ENCODE results near the gene FOSL2.

FOSL2 gene

DNA sequence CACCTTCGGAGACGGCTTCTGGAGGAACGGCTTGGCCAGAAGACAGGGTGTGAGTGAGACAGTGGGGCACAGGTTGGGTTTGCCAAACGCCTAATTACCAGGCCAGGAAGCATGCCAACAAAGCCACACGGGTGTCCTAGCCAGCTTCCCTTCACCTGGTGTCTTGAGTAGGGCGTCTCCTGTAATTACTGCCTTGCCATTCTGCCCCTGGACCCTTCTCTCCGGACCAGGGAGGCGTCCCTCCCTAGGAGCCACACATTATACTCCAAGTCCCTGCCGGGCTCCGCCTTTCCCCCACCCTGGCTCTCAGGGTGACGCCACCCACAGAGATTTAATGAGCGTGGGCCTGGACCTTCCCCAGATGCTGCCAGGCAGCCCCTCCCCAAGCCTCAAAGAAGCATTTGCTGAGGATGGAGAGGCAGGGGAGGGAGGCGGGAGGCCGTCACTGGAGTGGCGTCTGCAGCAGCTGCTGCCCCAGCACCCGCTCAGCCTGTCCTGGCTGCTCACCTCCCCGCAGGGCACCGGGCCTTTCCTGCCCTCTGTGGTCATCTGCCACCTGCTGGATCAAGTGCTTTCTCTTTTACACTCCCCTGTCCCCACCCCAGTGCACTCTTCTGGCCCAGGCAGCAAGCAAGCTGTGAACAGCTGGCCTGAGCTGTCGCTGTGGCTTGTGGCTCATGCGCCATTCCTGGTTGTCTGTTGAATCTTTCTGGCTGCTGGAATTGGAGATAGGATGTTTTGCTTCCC is 20.7 kb downstream of the FOSL2 start:
- H3K4me2 ChIP-seq (ENCODE audit: low read length), result no peak overlapping the region
- no peaks in the 10 kb centered on the region for H3K36me3 ChIP-seq (ENCODE audit: control insufficient read depth, insufficient read depth, low read length)
- no CpG with 5 or more reads among the region's 20 CpGs for WGBS (ENCODE audit: extremely low coverage, insufficient coverage, low lambda C conversion rate)
- H3K18ac ChIP-seq (ENCODE audit: low read length), result no peak overlapping the region
- H3K79me2 ChIP-seq (ENCODE audit: control insufficient read depth, insufficient read depth, low read length), result no peaks in the 10 kb centered on the region
- H3K79me1 ChIP-seq (ENCODE audit: low read length), result no peaks in the 10 kb centered on the region
- no peak overlapping the region for H3K56ac ChIP-seq (ENCODE audit: low read length)
- H2AK5ac ChIP-seq (ENCODE audit: low read length), result no peak overlapping the region
- no peak overlapping the region for H2BK15ac ChIP-seq (replicated peaks; ENCODE audit: low read depth)
- H3K4ac ChIP-seq (ENCODE audit: low read depth, low read length), result no peak overlapping the region
- DNase-seq, result peak; percentile 57
- H3K23ac ChIP-seq (ENCODE audit: low read length), result no peak overlapping the region
- H4K5ac ChIP-seq (ENCODE audit: low read length), result no peak overlapping the region
- no peak overlapping the region for H3K9ac ChIP-seq (ENCODE audit: low read length)
- H3K4me3 ChIP-seq (ENCODE audit: low read length), result no peak overlapping the region
- no peaks in the 10 kb centered on the region for H3K27me3 ChIP-seq (ENCODE audit: insufficient read depth, low read length, poor library complexity)
- no peak overlapping the region for H2BK120ac ChIP-seq (ENCODE audit: low read depth, low read length)
- no peak overlapping the region for H2BK5ac ChIP-seq (ENCODE audit: low read length)
- no peaks in the 10 kb centered on the region for H3K4me1 ChIP-seq (ENCODE audit: control insufficient read depth, low read depth, low read length)
- H3K27ac ChIP-seq (ENCODE audit: low read depth, low read length), result no peak overlapping the region
- no peak overlapping the region for H4K8ac ChIP-seq (ENCODE audit: low read depth, low read length)

GRCh38 chr2:28413899-28414295 is 21.2 kb downstream of the FOSL2 start:
- H2BK5ac ChIP-seq (ENCODE audit: low read length), result no peak overlapping the region
- no peak overlapping the region for H3K4me3 ChIP-seq (ENCODE audit: low read length)
- no peaks in the 10 kb centered on the region for H3K27me3 ChIP-seq (ENCODE audit: insufficient read depth, low read length, poor library complexity)
- no peak overlapping the region for H2BK120ac ChIP-seq (ENCODE audit: low read depth, low read length)
- H3K23ac ChIP-seq (ENCODE audit: low read length), result no peak overlapping the region
- no peak overlapping the region for H3K9ac ChIP-seq (ENCODE audit: low read length)
- H3K79me2 ChIP-seq (ENCODE audit: control insufficient read depth, insufficient read depth, low read length), result no peaks in the 10 kb centered on the region
- no peaks in the 10 kb centered on the region for H3K79me1 ChIP-seq (ENCODE audit: low read length)
- no peaks in the 10 kb centered on the region for H3K4me1 ChIP-seq (ENCODE audit: control insufficient read depth, low read depth, low read length)
- H3K36me3 ChIP-seq (ENCODE audit: control insufficient read depth, insufficient read depth, low read length), result no peaks in the 10 kb centered on the region
- WGBS (ENCODE audit: extremely low coverage, insufficient coverage, low lambda C conversion rate), result no CpG with 5 or more reads among the region's 7 CpGs
- H3K56ac ChIP-seq (ENCODE audit: low read length), result no peak overlapping the region
- no peak for DNase-seq
- H4K5ac ChIP-seq (ENCODE audit: low read length), result no peak overlapping the region
- H2BK15ac ChIP-seq (replicated peaks; ENCODE audit: low read depth), result no peak overlapping the region
- H4K8ac ChIP-seq (ENCODE audit: low read depth, low read length), result no peak overlapping the region
- no peak overlapping the region for H3K4me2 ChIP-seq (ENCODE audit: low read length)
- H3K4ac ChIP-seq (ENCODE audit: low read depth, low read length), result no peak overlapping the region
- H2AK5ac ChIP-seq (ENCODE audit: low read length), result no peak overlapping the region
- H3K18ac ChIP-seq (ENCODE audit: low read length), result no peak overlapping the region
- H3K27ac ChIP-seq (ENCODE audit: low read depth, low read length), result no peak overlapping the region

DNA sequence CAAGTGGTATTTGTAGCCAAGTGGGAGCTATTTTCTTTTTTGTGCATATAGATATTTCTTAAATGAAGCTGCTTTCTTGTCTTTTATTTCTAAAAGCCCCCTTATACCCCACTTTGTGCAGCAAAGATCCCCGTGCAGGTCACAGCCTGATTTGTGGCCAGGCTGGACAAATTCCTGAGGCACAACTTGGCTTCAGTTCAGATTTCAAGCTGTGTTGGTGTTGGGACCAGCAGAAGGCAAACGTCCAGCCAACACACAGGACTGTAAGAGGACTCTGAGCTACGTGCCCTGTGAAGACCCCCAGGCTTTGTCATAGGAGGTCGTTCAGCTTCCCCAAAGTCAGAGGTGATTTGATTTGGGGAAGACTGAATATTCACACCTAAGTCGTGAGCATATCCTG is 21.9 kb downstream of the FOSL2 start:
- no peak overlapping the region for H4K8ac ChIP-seq (ENCODE audit: low read depth, low read length)
- H2AK5ac ChIP-seq (ENCODE audit: low read length), result no peak overlapping the region
- H2BK15ac ChIP-seq (replicated peaks; ENCODE audit: low read depth), result no peak overlapping the region
- H3K23ac ChIP-seq (ENCODE audit: low read length), result no peak overlapping the region
- no peaks in the 10 kb centered on the region for H3K36me3 ChIP-seq (ENCODE audit: control insufficient read depth, insufficient read depth, low read length)
- H3K9ac ChIP-seq (ENCODE audit: low read length), result no peak overlapping the region
- H3K27me3 ChIP-seq (ENCODE audit: insufficient read depth, low read length, poor library complexity), result no peaks in the 10 kb centered on the region
- no peak overlapping the region for H3K18ac ChIP-seq (ENCODE audit: low read length)
- DNase-seq, result no peak
- H3K4me1 ChIP-seq (ENCODE audit: control insufficient read depth, low read depth, low read length), result no peaks in the 10 kb centered on the region
- no peaks in the 10 kb centered on the region for H3K79me2 ChIP-seq (ENCODE audit: control insufficient read depth, insufficient read depth, low read length)
- H3K56ac ChIP-seq (ENCODE audit: low read length), result no peak overlapping the region
- no peak overlapping the region for H2BK120ac ChIP-seq (ENCODE audit: low read depth, low read length)
- no peak overlapping the region for H3K4ac ChIP-seq (ENCODE audit: low read depth, low read length)
- H3K4me3 ChIP-seq (ENCODE audit: low read length), result no peak overlapping the region
- H4K5ac ChIP-seq (ENCODE audit: low read length), result no peak overlapping the region
- no CpG with 5 or more reads among the region's 5 CpGs for WGBS (ENCODE audit: extremely low coverage, insufficient coverage, low lambda C conversion rate)
- no peaks in the 10 kb centered on the region for H3K79me1 ChIP-seq (ENCODE audit: low read length)
- H3K27ac ChIP-seq (ENCODE audit: low read depth, low read length), result no peak overlapping the region
- H3K4me2 ChIP-seq (ENCODE audit: low read length), result no peak overlapping the region
- H2BK5ac ChIP-seq (ENCODE audit: low read length), result no peak overlapping the region

DNA sequence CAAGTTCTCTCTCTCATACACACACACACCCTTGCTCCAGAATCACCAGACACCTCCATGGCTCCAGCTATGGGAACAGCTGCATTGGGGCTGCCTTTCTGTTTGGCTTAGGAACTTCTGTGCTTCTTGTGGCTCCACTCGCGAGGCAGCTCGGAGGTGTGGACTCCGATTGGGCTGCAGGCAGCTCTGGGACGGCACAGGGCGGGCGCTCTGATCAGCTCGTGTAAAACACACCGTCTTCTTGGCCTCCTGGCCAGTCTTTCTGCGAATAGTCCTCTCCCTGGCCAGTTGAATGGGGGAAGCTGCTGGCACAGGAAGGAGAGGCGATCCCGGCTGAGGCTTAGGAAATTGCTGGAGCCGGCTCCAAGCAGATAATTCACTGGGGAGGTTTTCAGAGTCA is 22.4 kb downstream of the FOSL2 start:
- Histone ChIP-seq H3K23ac (ENCODE audit: low read length) (no peak overlapping the region), H4K8ac (ENCODE audit: low read depth, low read length) (no peak overlapping the region), H3K4me2 (ENCODE audit: low read length) (no peak overlapping the region), H4K5ac (ENCODE audit: low read length) (no peak overlapping the region), H2BK120ac (ENCODE audit: low read depth, low read length) (no peak overlapping the region), H3K18ac (ENCODE audit: low read length) (no peak overlapping the region), H3K79me1 (ENCODE audit: low read length) (no peaks in the 10 kb centered on the region), H3K9ac (ENCODE audit: low read length) (no peak overlapping the region), H3K79me2 (ENCODE audit: control insufficient read depth, insufficient read depth, low read length) (no peaks in the 10 kb centered on the region), H3K56ac (ENCODE audit: low read length) (peak overlapping the region; percentile 39), H3K27ac (ENCODE audit: low read depth, low read length) (no peak overlapping the region), H2AK5ac (ENCODE audit: low read length) (no peak overlapping the region), H3K36me3 (ENCODE audit: control insufficient read depth, insufficient read depth, low read length) (no peaks in the 10 kb centered on the region), H2BK5ac (ENCODE audit: low read length) (no peak overlapping the region), H3K27me3 (ENCODE audit: insufficient read depth, low read length, poor library complexity) (no peaks in the 10 kb centered on the region), H3K4me3 (ENCODE audit: low read length) (no peak overlapping the region), H3K4ac (ENCODE audit: low read depth, low read length) (no peak overlapping the region), H3K4me1 (ENCODE audit: control insufficient read depth, low read depth, low read length) (no peaks in the 10 kb centered on the region), H2BK15ac (replicated peaks; ENCODE audit: low read depth) (no peak overlapping the region)
- no peak for DNase-seq
- no CpG with 5 or more reads among the region's 13 CpGs for WGBS (ENCODE audit: extremely low coverage, insufficient coverage, low lambda C conversion rate)

GRCh38 chr2:28415715-28416114 is 23.1 kb downstream of the FOSL2 start:
- Histone ChIP-seq H3K79me2 (ENCODE audit: control insufficient read depth, insufficient read depth, low read length) (no peaks in the 10 kb centered on the region), H3K4me1 (ENCODE audit: control insufficient read depth, low read depth, low read length) (no peaks in the 10 kb centered on the region), H3K4me3 (ENCODE audit: low read length) (no peak overlapping the region), H3K56ac (ENCODE audit: low read length) (no peak overlapping the region), H2BK5ac (ENCODE audit: low read length) (no peak overlapping the region), H2BK120ac (ENCODE audit: low read depth, low read length) (no peak overlapping the region), H2AK5ac (ENCODE audit: low read length) (no peak overlapping the region), H2BK15ac (replicated peaks; ENCODE audit: low read depth) (no peak overlapping the region), H3K18ac (ENCODE audit: low read length) (no peak overlapping the region), H3K27me3 (ENCODE audit: insufficient read depth, low read length, poor library complexity) (no peaks in the 10 kb centered on the region), H3K4me2 (ENCODE audit: low read length) (no peak overlapping the region), H3K36me3 (ENCODE audit: control insufficient read depth, insufficient read depth, low read length) (no peaks in the 10 kb centered on the region), H4K5ac (ENCODE audit: low read length) (no peak overlapping the region), H4K8ac (ENCODE audit: low read depth, low read length) (no peak overlapping the region), H3K23ac (ENCODE audit: low read length) (no peak overlapping the region), H3K9ac (ENCODE audit: low read length) (no peak overlapping the region), H3K27ac (ENCODE audit: low read depth, low read length) (no peak overlapping the region), H3K79me1 (ENCODE audit: low read length) (no peaks in the 10 kb centered on the region), H3K4ac (ENCODE audit: low read depth, low read length) (no peak overlapping the region)
- DNase-seq, result no peak
- no CpG with 5 or more reads among the region's 3 CpGs for WGBS (ENCODE audit: extremely low coverage, insufficient coverage, low lambda C conversion rate)

GRCh38 chr2:28419003-28419402 is 26.3 kb downstream of the FOSL2 start:
- DNase-seq, result no peak
- Histone ChIP-seq H3K4me1 (ENCODE audit: control insufficient read depth, low read depth, low read length) (no peaks in the 10 kb centered on the region), H2AK5ac (ENCODE audit: low read length) (no peak overlapping the region), H3K4me3 (ENCODE audit: low read length) (no peak overlapping the region), H3K56ac (ENCODE audit: low read length) (no peak overlapping the region), H3K18ac (ENCODE audit: low read length) (no peak overlapping the region), H4K5ac (ENCODE audit: low read length) (no peak overlapping the region), H4K8ac (ENCODE audit: low read depth, low read length) (no peak overlapping the region), H3K4ac (ENCODE audit: low read depth, low read length) (no peak overlapping the region), H3K9ac (ENCODE audit: low read length) (no peak overlapping the region), H2BK15ac (replicated peaks; ENCODE audit: low read depth) (no peak overlapping the region), H2BK120ac (ENCODE audit: low read depth, low read length) (no peak overlapping the region), H3K79me2 (ENCODE audit: control insufficient read depth, insufficient read depth, low read length) (no peaks in the 10 kb centered on the region), H2BK5ac (ENCODE audit: low read length) (no peak overlapping the region), H3K27ac (ENCODE audit: low read depth, low read length) (no peak overlapping the region), H3K4me2 (ENCODE audit: low read length) (no peak overlapping the region), H3K23ac (ENCODE audit: low read length) (no peak overlapping the region), H3K27me3 (ENCODE audit: insufficient read depth, low read length, poor library complexity) (no peaks in the 10 kb centered on the region), H3K79me1 (ENCODE audit: low read length) (no peaks in the 10 kb centered on the region), H3K36me3 (ENCODE audit: control insufficient read depth, insufficient read depth, low read length) (no peaks in the 10 kb centered on the region)
- no CpG with 5 or more reads among the region's 3 CpGs for WGBS (ENCODE audit: extremely low coverage, insufficient coverage, low lambda C conversion rate)
